Stimulated activated CD4-positive, alpha-beta T cell treated with anti-CD3 and anti-CD28 coated beads, Interleukin-1b, Interleukin-23, amount 100 ng/mL, for 24 hours (primary cell): Measurements from ENCODE around the gene SPTBN2.
A peak's percentile ranks its signal among the peaks of the same experiment; 100 is the strongest.

Source experiments
- DNase-seq, 4 experiments: peaks; one replicate each; pipeline ENCODE4 v3.0.0-alpha.2; 2020; ENCODE audit warnings: low read depth in 4 of 4, low spot score in 1 of 4

Gene SPTBN2

DNA sequence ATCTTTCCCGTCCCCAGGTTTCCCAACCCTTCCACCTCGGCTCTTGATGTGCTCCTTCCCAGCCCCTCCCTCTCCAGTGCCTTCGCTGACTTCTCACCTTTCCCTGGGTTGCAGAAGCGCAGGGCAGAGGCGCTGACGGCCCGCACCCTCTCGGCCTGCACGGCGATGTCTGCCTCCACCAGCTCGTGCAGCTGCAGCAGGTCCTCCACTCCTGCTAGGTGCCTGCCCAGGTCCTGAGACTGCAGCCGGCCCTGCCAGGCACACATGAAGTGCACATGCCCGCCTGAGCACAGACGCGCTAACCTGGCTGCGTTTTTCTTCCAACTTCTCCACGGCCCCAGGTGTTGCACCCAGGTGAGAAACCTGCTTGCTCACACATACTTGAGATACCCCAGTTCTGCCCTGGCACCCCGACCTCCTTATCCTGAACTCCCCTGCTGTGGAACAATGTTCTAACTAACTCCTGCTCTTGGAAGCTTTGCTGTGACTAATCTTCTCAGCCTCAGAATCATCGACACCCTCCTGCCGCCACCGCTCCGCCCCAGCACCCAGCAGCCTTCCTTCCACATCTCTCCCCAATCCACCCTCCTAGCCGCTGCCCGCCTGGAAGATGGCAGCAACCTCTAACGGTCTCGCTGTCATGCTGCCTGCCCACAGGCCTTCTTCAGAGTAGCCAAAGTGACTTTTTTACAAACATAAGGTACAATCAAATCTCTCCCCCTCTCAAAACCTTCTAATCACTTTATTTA lies 23.3 kb downstream of the SPTBN2 start:
- no peak for DNase-seq

DNA sequence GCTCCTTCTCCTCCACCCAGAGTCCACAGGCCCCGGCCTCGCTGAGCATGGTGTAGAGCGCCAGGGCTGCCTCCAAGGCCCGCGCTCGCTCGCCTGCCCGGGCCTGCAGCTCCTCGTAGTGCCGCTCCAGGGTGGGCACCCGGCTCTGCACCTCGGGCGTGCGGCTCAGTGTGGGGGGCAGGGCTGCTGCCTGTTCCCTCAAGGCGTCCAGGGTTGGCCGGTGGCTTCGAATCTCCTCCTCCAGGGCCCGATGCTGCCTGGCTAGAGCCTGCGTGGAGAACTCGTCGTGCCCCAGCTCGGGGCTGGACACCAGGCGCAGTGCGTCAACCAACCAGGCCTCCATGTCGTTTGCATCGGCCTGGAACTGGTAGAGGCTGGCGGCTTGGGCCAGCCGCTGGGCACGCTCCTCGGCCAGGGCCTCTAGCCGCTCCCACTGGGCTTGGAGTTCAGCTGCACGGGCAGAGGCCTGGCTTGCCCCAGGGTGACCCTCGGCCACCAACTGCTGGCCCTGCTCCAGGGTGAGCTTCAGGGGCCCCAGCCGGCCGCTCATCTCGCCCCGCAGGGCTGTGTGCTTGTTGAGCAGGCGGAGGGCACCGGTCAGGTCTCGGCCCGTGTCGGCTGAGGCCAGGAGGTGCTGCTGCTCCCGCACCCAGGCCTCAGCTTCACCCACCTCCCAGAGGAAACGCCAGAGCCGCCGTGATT lies 24.2 kb downstream of the SPTBN2 start:
- no peak for DNase-seq

DNA sequence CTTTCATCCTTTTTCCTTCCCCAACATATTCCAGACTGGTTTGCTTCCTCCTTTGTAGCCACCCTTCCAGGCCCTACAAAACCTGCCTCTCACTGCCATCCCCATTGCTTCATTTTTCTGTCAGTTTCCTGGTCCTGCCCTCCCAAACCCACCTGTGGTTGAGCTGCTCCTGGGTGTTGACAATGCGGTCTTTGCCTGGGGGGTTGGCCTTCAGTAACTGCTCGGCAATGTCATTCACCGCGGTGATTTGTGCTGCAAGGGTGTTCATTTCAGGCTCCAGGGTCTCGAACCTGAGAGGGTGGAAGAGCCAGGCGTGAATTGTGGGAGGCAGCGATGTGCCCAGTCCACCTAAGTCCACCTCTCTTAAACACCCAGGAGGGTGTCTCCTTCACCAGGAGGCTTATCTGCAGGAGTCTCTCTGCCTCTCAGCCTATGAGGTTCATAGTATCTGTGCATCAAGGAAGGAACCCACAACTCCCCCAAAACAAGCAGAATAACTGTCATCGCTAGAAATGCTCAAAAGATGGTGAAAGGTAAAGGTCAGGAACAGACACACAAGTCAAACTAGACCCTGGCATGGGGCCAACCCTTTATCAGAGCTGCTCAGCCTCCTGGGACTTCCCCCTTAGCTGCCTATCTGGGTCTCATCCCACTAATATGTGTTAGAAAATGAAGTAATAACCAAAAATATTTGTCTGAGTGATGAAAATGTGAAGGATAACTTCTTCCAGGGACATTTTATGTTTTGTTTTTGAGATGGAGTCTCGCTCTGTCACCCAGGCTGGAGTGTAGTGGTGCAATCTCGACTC lies 27.4 kb downstream of the SPTBN2 start:
- no peak for DNase-seq

DNA sequence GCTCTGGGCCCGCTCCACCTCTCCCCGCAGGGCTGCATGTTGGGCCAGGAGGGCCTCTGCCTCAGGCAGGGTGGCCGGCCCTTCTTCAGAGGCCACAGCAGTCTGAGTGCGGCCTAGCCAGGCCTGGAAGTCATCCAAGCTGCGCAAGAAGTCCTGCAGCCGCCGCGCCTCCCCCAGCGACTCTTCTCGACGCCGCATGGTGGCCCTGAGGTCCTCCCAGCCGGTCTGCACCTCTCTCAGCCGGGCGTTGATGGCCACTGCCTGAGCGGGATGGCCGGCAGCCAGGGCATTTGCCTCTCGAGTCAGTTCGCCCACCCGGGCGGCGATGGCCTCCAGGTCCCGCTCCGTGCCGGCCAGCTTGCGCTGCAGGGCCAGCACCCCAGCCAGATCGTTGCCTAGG lies 28.3 kb downstream of the SPTBN2 start:
- no peak for DNase-seq

DNA sequence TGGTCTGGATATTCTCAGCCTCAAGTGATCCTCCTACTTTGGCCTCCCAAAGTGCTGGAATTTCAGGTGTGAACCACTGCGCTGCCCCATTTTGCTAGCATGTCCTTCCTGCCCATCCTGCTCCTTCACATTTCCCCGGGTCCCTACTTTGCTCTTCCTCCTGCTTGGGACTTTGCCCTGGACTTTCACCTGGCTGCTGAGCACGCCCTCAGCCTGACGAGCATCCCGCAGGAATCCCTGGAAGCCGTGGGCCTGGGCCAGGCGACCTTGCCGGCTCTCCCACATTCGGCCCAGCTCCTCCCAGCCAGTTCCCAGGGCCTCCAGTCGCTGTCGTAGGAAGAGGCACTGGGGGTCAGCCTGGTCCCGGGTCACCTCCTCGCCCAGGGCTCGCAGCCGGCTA lies 28.7 kb downstream of the SPTBN2 start:
- no peak for DNase-seq

DNA sequence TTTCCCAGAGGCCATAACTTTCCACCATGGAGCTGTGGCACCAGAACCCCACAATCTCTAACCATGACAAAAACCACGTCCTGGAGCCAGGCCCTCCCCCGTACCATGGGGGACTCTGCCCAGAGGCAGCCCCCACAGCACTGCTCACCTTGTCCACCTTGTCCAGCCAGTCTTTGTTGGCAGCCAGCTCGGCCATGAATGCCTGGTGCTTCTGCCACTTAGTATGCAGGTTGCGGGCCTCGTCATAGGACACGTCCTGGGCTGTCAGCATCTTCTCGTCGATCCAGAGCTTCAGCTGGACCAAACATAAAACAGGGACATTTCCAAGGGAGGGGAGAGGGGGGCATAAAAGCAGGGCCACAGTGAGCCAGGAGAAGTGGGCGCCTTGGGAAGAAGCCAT lies 30.5 kb downstream of the SPTBN2 start:
- no peak for DNase-seq

DNA sequence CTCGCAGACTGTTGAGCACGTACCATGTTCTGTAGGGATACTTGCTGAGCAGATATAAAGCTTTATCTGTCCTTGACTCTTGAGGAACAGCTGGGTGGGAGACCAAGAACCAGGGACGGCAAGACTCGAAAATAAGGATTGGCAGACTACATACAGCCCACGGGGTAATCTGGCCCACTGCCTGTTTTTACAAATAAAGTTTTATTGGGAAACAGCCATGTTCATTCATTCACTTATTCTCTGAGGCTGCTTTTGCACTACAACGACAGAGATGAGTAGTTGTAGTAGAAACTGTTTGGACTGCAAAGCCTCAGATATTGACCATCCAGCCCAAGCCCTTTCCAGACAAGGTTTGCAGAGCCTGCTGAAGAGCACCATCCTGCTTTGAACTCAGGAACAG lies 31.0 kb downstream of the SPTBN2 start:
- no peak for DNase-seq

DNA sequence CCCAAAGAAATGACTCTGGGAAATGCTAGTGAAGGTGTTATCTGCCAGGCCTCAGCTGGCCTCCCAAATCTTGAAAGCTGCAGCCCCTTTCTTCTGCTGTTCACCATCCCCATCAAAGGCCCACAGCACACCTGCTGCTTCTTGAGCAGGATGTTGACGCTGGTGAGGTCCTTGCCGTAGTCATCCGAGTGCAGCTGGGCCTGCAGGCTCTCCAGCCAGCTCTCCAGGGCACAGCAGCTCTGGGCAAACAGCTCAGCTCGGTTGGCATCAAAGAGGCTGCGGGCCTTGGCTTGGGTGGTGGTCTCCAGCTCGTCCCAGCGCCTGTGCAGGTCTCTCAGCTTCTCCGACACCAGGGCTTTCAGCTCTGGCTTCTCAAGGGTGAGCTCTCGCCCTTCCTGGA lies 32.9 kb downstream of the SPTBN2 start:
- no peak for DNase-seq

DNA sequence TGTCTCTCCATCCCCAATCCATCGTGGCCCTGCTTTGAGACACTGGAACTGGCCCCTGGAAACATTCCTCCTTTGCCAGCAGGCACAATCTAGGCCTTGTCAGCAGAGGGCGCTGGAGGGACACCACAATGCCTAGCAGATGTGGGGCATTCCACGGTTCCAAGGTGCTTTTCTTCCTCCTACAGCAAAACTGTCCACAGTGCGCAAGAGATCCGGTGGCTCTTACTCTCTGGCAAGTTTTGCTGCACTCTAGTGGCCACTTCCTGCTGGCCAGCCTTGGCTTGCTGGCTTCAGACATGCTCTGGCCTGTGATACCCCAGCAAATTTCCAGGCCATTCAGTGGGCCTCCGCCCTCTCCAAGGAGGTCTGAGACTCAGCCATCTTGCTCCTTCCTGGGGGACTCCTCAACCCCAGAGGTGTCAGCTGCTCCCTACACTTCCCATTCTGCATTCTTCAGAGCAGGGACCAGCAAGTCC lies 34.2 kb downstream of the SPTBN2 start:
- peak; percentile 74 to 78 (median 76) for DNase-seq

DNA sequence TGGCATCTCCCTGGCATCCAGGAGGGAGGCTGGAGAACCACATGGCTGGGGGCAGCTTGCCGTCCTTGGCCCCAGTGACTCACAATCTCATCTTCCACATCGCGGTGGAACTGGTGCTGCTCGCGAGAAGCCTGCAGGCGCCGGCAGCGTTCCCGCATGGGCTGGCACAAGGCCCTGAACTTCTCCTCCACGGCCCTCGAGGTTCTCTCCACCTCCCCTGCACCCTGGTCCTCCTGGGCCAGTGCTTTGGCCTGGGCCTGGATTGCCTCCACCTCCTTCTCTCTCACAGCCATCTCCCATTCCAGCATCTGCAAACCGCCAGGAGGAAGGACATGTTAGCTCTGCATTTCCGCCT lies 35.0 kb downstream of the SPTBN2 start:
- no peak for DNase-seq

DNA sequence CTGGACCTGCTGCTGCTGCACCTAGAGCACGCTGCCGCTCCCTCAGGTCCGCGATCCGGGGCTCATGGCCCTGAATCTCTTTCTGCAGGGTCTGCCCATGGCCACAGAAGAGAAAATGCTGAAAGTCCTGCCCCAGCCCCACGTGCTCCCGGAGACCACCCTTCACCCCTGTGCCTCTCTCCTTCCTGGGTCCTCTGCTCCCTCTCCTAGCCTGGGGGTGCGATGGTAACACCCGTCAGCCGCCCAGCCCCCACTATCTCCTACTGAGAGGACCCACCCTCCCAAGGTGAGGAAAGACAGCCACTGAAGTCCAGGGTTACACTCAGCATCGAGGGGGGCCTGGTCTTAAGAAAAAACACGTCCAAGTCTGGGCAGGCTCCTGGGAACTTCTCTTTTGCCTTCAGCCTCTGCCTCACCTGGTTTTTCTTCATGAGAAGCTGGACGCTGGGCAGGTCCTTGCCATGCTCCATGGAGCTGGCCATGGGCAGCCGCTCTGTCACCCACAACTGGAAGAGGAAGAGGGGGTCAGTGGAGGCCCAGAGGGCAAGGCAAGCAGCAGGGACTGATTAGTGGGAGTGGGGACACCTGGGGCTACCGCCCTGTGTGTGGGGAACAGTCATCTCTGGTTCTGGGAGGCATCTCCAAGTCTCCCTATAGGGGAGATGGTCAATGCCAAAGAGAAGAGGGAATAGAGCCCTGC lies 35.5 kb downstream of the SPTBN2 start:
- no peak for DNase-seq

DNA sequence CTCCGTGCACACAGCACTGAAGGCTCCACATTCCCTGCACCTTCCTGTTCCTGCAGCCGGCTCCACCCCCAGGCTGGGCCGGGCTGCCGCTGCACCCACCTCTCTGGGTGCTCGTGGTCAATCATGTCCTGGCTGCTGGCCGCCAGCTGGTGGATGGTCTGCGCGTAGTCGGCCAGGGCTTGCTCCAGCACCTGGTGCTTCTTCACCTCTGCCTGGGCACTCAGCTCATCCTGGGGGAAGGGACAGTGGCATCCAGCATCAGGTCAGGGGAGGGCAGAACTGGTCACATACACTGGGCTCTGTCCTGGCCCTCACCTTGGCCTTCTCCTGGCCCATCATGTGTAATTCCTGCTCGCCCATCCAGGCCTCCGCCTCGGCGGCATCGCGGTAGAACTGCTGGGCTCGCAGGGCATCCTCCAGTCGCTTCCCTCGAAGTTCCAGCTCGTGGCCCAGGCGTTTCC lies 36.1 kb downstream of the SPTBN2 start:
- no peak for DNase-seq

DNA sequence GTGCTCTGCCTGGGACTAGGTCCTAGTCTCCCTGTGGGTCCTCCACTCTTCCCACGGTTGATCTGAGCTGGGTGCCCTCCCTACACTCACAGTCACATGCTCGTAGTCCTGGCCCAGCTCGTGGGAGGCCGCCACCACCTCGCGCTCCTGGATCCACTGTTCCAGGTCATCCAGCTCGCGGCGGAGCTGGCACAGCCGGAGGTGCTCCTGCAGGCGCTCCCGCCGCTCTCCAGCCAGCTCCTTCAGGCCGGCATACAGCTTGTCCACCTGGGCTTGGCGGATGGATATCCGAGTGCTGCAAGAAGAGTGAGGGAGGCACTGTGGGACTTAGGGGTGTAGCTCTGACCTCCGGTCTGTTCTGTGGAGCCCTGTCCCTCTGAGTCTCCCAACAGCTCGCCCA lies 36.6 kb downstream of the SPTBN2 start:
- no peak for DNase-seq

DNA sequence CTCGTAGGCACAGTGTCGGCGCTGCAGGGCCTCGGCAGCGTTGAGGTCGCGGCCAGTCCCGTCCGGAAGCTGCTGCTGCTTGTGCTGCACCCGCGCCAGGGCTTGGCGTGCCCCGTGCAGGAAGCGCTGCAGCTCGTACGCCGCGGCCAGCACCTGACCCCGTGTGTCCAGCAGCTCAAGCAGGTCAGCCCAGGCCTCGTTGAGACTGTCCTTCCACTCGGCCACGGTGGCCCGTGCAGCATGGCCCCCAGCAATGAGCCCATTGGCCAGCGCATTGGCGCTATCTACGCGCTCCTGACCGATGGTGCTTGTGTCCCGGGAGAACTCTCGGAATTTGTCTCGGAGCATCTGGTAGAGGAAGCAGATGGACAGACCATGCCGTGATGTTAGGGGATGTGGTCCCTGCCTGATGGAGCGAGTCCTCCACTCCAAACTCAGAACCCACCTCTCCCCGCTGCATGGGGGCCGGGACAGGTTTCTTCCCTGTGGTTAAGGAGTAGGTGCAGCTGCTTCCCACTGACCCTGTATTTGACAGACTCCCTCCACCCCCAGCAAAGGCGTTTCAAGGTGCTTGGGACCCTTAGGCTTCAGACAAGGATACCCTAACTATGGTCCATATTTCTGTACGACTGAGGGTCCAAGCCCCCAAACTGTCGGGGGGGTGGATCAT lies 37.6 kb downstream of the SPTBN2 start:
- no peak for DNase-seq

DNA sequence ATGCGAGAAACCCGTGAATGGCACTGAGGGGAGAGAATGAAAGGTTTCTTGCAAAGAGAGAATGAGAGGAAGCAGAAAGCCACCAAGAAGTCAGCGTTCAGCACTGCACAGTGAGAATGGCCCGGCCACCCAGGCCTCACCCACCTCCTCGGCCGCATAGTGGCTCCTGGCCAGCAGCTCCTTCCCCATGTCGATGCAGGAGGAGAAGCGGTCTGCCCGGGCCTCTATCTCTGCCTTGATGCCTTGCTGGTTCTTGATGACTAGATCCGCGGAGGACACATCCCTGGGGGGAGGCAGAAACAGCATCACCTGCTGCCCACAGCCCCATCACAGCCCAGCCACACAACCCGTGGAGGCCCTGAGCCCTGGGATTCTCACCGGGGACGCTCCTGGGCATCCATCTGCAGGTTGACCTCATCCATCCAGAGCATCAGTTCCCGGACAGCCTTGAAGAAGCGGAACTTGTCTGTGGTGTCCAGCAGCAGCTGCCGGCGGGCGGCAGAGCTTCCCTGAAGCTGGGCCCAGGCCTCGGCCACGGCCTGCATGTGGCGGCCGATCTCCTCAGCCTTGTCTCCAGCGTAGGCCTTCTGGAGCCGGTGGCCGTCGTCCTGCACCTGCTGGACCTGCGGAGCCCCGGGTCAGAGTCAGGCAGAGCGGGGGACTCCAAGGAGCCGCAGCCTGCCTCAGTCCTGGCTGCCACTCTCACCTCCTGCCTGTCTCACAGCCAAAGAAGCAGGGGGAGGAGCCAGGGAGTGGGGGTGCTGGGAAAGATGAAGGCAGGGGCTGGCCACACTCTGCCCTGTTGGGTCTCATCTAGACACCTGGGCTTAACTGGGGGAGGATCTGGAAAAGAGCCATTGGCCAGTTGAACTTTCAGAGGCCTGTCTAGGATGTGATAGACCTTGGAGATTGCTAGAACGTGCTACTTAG lies 39.1 kb downstream of the SPTBN2 start:
- no peak for DNase-seq

DNA sequence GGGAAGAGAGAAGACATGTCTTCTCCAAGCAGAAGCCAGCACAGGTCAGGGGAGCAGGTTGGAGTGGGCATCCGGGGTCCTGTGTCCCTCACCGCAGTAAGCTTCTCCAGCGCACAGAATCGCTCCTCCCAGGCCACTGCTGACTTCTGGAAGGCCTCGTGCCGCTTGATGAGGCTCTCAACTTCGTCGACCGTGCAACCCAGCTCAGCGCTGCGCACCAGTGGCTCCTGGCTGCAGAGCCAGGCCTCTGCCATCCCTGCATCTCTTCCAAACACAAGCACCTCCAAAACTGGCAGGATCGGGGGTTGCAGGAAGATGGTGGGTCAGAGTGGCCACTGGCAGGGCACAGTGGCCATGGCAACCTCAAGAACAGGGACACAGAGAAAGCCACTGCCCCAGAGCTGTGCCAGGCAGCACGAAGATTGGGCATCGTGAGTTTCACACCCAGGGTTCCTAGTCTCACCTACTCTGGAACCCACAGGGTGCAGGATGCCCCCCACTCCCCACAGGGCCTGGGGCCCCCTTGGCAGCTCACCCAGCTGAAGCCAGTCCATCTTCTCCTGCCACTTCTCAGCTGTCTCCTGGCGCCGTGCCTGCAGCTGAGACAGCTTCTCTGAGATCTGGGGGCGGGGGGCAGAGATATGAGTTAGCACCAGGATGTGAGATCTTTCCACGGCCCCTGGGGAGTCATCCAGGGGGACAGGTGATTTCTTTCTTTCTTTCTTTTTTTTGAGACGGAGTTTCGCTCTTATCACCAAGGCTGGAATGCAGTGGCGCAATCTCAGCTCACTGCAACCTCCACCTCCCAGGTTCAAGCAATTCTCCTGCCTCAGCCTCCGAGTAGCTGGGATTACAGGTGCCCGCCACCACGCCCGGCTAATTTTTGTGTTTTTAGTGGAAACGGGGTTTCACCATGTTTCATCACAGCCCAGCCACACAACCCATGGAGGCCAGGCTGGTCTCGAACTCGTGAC lies 40.2 kb downstream of the SPTBN2 start:
- DNase-seq: no peak

DNA sequence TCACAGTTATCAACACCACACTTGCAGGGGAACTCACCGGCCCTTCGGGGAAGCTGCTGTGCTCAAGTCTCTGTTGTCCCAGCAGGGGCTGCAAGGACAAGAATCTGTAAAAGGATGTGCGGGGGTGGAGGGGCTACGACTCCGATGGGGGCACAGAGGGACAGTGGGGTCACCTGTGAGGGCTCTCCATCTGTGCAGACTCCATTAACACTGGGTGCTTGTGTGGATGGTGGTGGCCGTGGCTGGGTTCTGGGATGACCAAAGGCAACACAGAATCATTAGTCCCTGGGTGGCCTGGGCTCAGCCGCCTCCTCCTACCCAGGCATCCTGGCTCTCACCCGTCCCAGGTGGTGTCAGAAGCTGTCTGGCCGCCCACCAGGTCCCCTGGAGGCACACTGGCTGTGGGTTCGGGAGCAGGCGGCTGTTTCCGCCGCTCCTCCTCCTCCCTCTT lies 41.2 kb downstream of the SPTBN2 start:
- DNase-seq: no peak
